SK-N-SH treated with all-trans-retinoic acid at 6 μM for 48 hours (cell line): Measurements from ENCODE around the gene PIK3CA.

Experiments
- ZFP3 ChIP-seq: fragments of 250-450 bp; sonication (Bioruptor Pico); IDR thresholded peaks from 2 replicates; pipeline ENCODE4 v1.5.0; 2020; ENCODE audit warnings: mild to moderate bottlenecking, moderate library complexity
- ZFP30 ChIP-seq: fragments of 450-650 bp; formaldehyde crosslinking; IDR thresholded peaks from 2 replicates; pipeline ENCODE4 v1.5.0; 2022; ENCODE audit warnings: mild to moderate bottlenecking, moderate library complexity

DNA sequence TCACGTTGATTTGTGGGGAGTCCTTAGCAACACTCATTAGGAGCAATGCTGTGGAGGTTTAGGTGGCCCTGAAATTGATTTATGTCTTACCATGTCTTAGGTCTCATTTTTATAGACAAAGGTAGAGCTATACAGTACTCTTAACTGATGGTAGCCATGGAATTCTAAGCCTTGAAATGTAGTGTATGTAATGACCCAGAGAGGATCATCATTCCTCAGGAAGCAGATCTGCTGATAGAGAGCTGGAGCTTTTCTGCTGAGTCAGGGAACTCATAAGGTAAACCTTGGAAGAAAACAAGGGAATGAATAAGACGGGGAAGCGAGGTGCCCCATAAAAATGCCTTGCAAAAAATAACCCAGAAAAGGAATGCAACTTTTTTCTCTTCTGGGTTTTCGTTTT, 140.7 kb downstream of the PIK3CA start:
- TF ChIP-seq ZFP3 (no peak), ZFP30 (no peak)
